ENCODE measurements around the gene MCUR1.
"Not testable (repeated sequence)": the region's sequence is repeated elsewhere in the genome, so short reads cannot be mapped to it uniquely, and the experiment has no call there.

MCUR1 gene, protein sequence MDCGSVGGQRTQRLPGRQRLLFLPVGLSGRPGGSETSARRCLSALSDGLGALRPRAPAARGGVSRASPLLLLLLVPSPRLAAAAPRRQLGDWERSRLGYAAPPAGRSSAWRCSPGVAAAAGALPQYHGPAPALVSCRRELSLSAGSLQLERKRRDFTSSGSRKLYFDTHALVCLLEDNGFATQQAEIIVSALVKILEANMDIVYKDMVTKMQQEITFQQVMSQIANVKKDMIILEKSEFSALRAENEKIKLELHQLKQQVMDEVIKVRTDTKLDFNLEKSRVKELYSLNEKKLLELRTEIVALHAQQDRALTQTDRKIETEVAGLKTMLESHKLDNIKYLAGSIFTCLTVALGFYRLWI

GRCh38 chr6:13814176-13814937 lies at the start of gene MCUR1:
TSS of gene MCUR1 (minus strand) at chr6:13814557. CDS start at chr6:13814429, 128 bp downstream.
- DNase-seq (ENCODE audit: low read depth) = peak; percentile 43
- TF ChIP-seq, protein P1, sequence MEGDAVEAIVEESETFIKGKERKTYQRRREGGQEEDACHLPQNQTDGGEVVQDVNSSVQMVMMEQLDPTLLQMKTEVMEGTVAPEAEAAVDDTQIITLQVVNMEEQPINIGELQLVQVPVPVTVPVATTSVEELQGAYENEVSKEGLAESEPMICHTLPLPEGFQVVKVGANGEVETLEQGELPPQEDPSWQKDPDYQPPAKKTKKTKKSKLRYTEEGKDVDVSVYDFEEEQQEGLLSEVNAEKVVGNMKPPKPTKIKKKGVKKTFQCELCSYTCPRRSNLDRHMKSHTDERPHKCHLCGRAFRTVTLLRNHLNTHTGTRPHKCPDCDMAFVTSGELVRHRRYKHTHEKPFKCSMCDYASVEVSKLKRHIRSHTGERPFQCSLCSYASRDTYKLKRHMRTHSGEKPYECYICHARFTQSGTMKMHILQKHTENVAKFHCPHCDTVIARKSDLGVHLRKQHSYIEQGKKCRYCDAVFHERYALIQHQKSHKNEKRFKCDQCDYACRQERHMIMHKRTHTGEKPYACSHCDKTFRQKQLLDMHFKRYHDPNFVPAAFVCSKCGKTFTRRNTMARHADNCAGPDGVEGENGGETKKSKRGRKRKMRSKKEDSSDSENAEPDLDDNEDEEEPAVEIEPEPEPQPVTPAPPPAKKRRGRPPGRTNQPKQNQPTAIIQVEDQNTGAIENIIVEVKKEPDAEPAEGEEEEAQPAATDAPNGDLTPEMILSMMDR (IDR thresholded peaks at IDR 0.05; ENCODE audit: low read depth, low read length, missing control alignments) = no peak
- peak within 1 kb of the TSS; percentile 73 for H3K4me3 ChIP-seq (ENCODE audit: low read depth, low read length)
- in situ Hi-C loops (cut with HindIII; ENCODE audit: low sequenced_read_pairs) = no loop called here

- TF ChIP-seq, protein P1 (IDR thresholded peaks at IDR 0.05; ENCODE audit: low read depth, low read length, missing control alignments) = no peak
- no peak for DNase-seq (ENCODE audit: low read depth)
- no peak overlapping the region for H3K4me3 ChIP-seq (ENCODE audit: low read depth, low read length)
- in situ Hi-C loops (cut with HindIII; ENCODE audit: low sequenced_read_pairs) = no loop called here
Measured at GRCh38 chr6:13863699-13864155, 49.4 kb upstream of the MCUR1 start.

DNA sequence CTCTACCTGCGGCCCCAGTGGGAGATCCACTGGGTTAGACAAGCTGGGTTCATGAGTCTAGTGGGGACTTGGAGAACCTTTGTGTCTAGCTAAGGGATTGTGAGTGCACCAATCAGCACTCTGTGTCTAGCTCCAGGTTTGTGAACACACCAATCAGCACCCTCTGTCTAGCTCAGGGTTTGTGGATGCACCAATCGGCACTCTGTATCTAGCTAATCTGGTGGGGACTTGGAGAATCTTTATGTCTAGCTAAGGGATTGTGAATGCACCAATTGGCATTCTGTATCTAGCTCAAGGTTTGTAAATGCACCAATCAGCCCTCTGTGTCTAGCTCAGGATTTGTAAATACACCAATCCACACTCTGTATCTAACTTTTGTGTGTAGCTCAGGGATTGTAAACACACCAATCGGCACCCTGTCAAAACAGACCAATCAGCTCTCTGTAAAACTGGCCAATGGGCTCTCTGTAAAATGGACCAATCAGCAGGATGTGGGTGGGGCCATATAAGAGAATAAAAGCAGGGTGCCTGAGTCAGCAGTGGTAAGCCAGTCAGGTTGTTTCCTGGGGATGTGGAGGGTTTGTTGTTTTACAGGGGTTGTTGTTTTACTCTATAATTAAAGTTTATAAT lies 46.3 kb upstream of the MCUR1 start:
- peak overlapping the region; percentile 44 for H3K4me3 ChIP-seq (ENCODE audit: low read depth, low read length)
- in situ Hi-C loops (cut with HindIII; ENCODE audit: low sequenced_read_pairs); DNase-seq (ENCODE audit: low read depth): not testable (repeated sequence)

GRCh38 chr6:13859871-13860555 lies 45.7 kb upstream of the MCUR1 start:
- H3K4me3 ChIP-seq (ENCODE audit: low read depth, low read length) = peak overlapping the region; percentile 44
- DNase-seq (ENCODE audit: low read depth) = no peak
- in situ Hi-C loops (cut with HindIII; ENCODE audit: low sequenced_read_pairs) = no loop called here
- TF ChIP-seq, protein P1 (IDR thresholded peaks at IDR 0.05; ENCODE audit: low read depth, low read length, missing control alignments) = no peak

GRCh38 chr6:13854716-13855250 lies 40.4 kb upstream of the MCUR1 start:
- DNase-seq (ENCODE audit: low read depth) = no peak
- TF ChIP-seq, protein P1 (IDR thresholded peaks at IDR 0.05; ENCODE audit: low read depth, low read length, missing control alignments) = no peak
- no peak overlapping the region for H3K4me3 ChIP-seq (ENCODE audit: low read depth, low read length)
- in situ Hi-C loops (cut with HindIII; ENCODE audit: low sequenced_read_pairs) = no loop called here

DNA sequence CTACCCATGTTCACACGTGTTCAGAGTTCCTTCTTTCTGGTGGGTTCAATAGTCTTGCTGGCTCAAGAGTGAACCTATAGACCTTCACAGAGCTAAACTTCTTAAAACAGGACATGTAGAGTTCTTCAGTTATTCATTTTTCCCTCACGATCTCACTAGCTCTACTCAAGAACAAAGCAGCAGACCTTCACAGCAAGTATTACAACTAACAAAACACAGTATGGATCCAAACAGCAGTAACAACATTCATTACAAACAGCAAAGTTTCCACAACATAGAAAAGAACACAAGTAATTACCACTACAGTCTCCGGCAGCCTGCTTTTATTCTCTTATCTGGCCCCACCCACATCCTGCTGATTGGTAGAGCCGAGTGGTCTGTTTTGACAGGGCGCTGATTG lies 39.5 kb upstream of the MCUR1 start:
- H3K4me3 ChIP-seq (ENCODE audit: low read depth, low read length) = no peak overlapping the region
- TF ChIP-seq, protein P1 (IDR thresholded peaks at IDR 0.05; ENCODE audit: low read depth, low read length, missing control alignments) = no peak
- DNase-seq (ENCODE audit: low read depth) = no peak
- in situ Hi-C loops (cut with HindIII; ENCODE audit: low sequenced_read_pairs) = no loop called here
